ENCODE measurements around the gene SPACA6. TPM values are rescaled to one million over a fixed set of nuclear protein-coding genes. Genes with fewer than 3 reads are reported as not detected.
A peak's percentile ranks its signal among the peaks of the same experiment; 100 is the strongest.

SPACA6 gene
- total and polyA plus RNA-seq, 4 donors: 0.92 to 2.5 (median 1.3) TPM

DNA sequence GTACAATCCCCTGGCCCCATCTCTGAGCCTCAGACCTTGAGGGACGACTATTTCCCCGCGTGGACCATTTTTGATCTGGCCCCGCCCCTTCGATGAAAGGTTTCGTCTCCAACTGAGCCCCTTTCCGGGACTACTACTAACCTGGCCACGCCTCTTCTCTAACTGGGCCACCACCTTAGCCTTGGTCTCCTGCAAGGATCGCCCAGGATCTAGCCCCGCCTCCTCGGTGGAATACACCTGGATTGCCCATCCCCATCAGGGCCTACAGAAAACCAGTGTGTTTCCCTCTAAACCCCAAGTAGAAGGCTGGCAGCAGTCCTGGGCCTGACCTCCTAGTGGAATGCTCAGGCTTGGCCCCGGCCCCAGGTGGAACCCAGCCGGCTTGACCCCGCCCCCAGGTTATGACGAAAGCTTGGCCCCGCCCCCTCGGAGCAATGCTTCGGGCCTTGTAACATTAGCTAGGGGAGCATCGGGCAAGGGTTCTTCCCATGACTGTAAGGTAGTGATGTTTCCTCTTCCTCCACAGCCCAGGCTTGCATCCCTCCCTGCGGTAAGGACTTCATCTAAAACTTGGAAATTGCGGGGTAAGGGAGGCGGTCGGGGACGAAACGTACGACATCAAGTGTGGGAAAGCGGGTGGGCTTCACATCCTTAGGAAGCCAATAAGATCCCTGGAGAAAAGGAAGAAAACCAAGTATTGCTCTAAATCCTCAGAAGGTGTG, 9.1 kb downstream of the SPACA6 start (continued):
- TF ChIP-seq, protein P1, sequence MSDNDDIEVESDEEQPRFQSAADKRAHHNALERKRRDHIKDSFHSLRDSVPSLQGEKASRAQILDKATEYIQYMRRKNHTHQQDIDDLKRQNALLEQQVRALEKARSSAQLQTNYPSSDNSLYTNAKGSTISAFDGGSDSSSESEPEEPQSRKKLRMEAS (IDR thresholded peaks at IDR 0.05): no peak
- TF ChIP-seq FOXA1 (IDR thresholded peaks at IDR 0.05): no peak
- no peak for TF ChIP-seq RAD21 (IDR thresholded peaks at IDR 0.05)
- TF ChIP-seq GABPA (IDR thresholded peaks at IDR 0.05 in 1 of 2, conservative IDR thresholded peaks at IDR 0.05 in 1 of 2): no peak

DNA sequence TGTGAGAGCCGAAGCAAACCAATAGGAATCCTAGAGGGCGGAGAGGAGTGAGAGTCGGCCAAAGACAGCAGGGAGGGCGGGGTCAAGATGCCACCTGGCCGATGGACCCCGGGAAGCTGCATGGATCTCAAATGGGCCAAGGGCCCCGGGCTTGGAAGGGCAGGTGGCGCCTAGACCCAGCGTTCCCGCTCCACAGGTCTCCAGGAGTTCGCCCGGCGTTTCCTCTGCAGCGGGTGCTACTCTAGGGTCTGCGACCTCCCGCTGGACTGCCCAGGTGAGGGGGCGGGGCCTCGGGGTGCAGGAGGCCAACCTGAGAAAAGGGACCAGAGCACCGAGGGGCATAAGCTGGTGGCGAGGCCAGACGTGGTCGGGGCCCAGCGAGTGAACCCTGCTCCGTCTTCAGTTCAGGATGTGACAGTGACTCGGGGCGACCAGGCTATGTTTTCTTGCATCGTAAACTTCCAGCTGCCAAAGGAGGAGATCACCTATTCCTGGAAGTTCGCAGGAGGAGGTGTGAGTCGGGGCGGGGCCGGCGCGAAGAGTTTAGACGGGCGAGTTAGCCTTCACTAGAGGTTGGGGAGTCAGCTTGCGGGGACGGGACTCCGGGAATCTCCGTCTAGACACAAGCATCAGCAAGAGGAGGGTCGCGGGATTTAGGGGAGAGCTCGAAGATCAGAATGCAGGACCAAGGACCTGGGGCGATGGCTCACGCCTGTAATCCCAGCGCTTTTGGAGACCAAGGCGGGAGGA, 9.9 kb downstream of the SPACA6 start:
- WGBS: 16% methylated on average over 46 of the region's 46 CpGs
- H3K9ac ChIP-seq (ENCODE audit: low read depth in 1 of 2, low read length in 2 of 2): no peak overlapping the region

More for the DNA sequence above, 9.9 kb downstream of the SPACA6 start:
- no peaks in the 10 kb centered on the region for H3K36me3 ChIP-seq (ENCODE audit: control insufficient read depth in 4 of 4, insufficient read depth in 3 of 4, low read depth in 1 of 4, low read length in 3 of 4)
- H3K4me3 ChIP-seq (ENCODE audit: low read depth in 1 of 3, low read length in 3 of 3): no peak overlapping the region
- peaks cover 0 to 13% (median 0%) of the 10 kb centered on the region in 4 donors for H3K9me3 ChIP-seq (ENCODE audit: control insufficient read depth in 4 of 4, low read length in 3 of 4)
- H3K27me3 ChIP-seq (ENCODE audit: control insufficient read depth in 4 of 4, insufficient read depth in 4 of 4, low read length in 3 of 4): no peaks in the 10 kb centered on the region
- no peak for TF ChIP-seq GABPA (IDR thresholded peaks at IDR 0.05 in 1 of 2, conservative IDR thresholded peaks at IDR 0.05 in 1 of 2)
- no peak for TF ChIP-seq HNF4A (conservative IDR thresholded peaks at IDR 0.05)
- TF ChIP-seq RXRA (IDR thresholded peaks at IDR 0.05): no peak
- TF ChIP-seq, protein P2, sequence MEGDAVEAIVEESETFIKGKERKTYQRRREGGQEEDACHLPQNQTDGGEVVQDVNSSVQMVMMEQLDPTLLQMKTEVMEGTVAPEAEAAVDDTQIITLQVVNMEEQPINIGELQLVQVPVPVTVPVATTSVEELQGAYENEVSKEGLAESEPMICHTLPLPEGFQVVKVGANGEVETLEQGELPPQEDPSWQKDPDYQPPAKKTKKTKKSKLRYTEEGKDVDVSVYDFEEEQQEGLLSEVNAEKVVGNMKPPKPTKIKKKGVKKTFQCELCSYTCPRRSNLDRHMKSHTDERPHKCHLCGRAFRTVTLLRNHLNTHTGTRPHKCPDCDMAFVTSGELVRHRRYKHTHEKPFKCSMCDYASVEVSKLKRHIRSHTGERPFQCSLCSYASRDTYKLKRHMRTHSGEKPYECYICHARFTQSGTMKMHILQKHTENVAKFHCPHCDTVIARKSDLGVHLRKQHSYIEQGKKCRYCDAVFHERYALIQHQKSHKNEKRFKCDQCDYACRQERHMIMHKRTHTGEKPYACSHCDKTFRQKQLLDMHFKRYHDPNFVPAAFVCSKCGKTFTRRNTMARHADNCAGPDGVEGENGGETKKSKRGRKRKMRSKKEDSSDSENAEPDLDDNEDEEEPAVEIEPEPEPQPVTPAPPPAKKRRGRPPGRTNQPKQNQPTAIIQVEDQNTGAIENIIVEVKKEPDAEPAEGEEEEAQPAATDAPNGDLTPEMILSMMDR (IDR thresholded peaks at IDR 0.05; ENCODE audit: low read depth, low read length, missing input control): no peak
- TF ChIP-seq FOXA1 (IDR thresholded peaks at IDR 0.05): no peak
- TF ChIP-seq, protein P3, sequence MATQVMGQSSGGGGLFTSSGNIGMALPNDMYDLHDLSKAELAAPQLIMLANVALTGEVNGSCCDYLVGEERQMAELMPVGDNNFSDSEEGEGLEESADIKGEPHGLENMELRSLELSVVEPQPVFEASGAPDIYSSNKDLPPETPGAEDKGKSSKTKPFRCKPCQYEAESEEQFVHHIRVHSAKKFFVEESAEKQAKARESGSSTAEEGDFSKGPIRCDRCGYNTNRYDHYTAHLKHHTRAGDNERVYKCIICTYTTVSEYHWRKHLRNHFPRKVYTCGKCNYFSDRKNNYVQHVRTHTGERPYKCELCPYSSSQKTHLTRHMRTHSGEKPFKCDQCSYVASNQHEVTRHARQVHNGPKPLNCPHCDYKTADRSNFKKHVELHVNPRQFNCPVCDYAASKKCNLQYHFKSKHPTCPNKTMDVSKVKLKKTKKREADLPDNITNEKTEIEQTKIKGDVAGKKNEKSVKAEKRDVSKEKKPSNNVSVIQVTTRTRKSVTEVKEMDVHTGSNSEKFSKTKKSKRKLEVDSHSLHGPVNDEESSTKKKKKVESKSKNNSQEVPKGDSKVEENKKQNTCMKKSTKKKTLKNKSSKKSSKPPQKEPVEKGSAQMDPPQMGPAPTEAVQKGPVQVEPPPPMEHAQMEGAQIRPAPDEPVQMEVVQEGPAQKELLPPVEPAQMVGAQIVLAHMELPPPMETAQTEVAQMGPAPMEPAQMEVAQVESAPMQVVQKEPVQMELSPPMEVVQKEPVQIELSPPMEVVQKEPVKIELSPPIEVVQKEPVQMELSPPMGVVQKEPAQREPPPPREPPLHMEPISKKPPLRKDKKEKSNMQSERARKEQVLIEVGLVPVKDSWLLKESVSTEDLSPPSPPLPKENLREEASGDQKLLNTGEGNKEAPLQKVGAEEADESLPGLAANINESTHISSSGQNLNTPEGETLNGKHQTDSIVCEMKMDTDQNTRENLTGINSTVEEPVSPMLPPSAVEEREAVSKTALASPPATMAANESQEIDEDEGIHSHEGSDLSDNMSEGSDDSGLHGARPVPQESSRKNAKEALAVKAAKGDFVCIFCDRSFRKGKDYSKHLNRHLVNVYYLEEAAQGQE (IDR thresholded peaks at IDR 0.05): no peak
- TF ChIP-seq YY1 (IDR thresholded peaks at IDR 0.05): no peak
- no peak for TF ChIP-seq HNF4G (IDR thresholded peaks at IDR 0.05)
- no peak for TF ChIP-seq FOXA2 (IDR thresholded peaks at IDR 0.05)
- TF ChIP-seq, protein P1 (IDR thresholded peaks at IDR 0.05): no peak
- TF ChIP-seq, protein P4, sequence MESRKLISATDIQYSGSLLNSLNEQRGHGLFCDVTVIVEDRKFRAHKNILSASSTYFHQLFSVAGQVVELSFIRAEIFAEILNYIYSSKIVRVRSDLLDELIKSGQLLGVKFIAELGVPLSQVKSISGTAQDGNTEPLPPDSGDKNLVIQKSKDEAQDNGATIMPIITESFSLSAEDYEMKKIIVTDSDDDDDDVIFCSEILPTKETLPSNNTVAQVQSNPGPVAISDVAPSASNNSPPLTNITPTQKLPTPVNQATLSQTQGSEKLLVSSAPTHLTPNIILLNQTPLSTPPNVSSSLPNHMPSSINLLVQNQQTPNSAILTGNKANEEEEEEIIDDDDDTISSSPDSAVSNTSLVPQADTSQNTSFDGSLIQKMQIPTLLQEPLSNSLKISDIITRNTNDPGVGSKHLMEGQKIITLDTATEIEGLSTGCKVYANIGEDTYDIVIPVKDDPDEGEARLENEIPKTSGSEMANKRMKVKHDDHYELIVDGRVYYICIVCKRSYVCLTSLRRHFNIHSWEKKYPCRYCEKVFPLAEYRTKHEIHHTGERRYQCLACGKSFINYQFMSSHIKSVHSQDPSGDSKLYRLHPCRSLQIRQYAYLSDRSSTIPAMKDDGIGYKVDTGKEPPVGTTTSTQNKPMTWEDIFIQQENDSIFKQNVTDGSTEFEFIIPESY (IDR thresholded peaks at IDR 0.05): no peak
- no peak for TF ChIP-seq JUND (IDR thresholded peaks at IDR 0.05)
- TF ChIP-seq NR2F2 (IDR thresholded peaks at IDR 0.05): no peak
- DNase-seq (ENCODE audit: low spot score): no peak
- peaks cover 0 to 4% (median 2%) of the 10 kb centered on the region in 4 donors for H3K4me1 ChIP-seq (ENCODE audit: control insufficient read depth in 4 of 4, insufficient read depth in 4 of 4, low read length in 3 of 4)
- peak overlapping the region; percentile 4 to 82 for H3K27ac ChIP-seq (ENCODE audit: low read depth in 1 of 2, low read length in 2 of 2)
